Neuronal stem cell (in vitro differentiated cells): Measurements from ENCODE around the gene PHACTR3.

Source experiments
- DNase-seq: peaks from one replicate; pipeline ENCODE4 v3.0.0-alpha.2; 2013; ENCODE audit warnings: low spot score
- H2AFZ ChIP-seq: one replicate; pipeline ENCODE4 v1.6.1; 2013; ENCODE audit warnings: mild to moderate bottlenecking, low read length, inconsistent platforms
- H2AK5ac ChIP-seq: 2 replicates; pipeline ENCODE4 v1.6.1; 2013; ENCODE audit warnings: low read depth, mild to moderate bottlenecking, inconsistent platforms, low read length, moderate library complexity, mixed read lengths
- H2BK120ac ChIP-seq: 2 replicates; pipeline ENCODE4 v1.6.1; 2013; ENCODE audit warnings: low read depth, mild to moderate bottlenecking, inconsistent platforms, low read length, moderate library complexity, mixed read lengths
- H2BK12ac ChIP-seq: one replicate; pipeline ENCODE4 v1.6.1; 2013; ENCODE audit warnings: low read length, inconsistent platforms
- H2BK15ac ChIP-seq: 2 replicates; pipeline ENCODE4 v1.6.1; 2013; ENCODE audit warnings: mild to moderate bottlenecking, low read length, inconsistent platforms, mixed read lengths
- H2BK5ac ChIP-seq: one replicate; pipeline ENCODE4 v1.6.1; 2013; ENCODE audit warnings: inconsistent platforms, mild to moderate bottlenecking, low read length, moderate library complexity
- H3K14ac ChIP-seq: one replicate; pipeline ENCODE4 v1.6.1; 2013; ENCODE audit warnings: low read length, inconsistent platforms
- H3K18ac ChIP-seq: 2 replicates; pipeline ENCODE4 v1.6.1; 2013; ENCODE audit warnings: low read length, inconsistent platforms
- H3K23ac ChIP-seq: 2 replicates; pipeline ENCODE4 v1.6.1; 2013; ENCODE audit warnings: low read depth, mild to moderate bottlenecking, mixed read lengths, low read length, inconsistent platforms; ENCODE audit not compliant: poor library complexity
- H3K27ac ChIP-seq: replicated peaks from 3 replicates; pipeline ENCODE4 v1.5.1; 2013; ENCODE audit warnings: low read length, inconsistent platforms
- H3K27me3 ChIP-seq, 3 experiments: 2 replicates each; pipeline ENCODE4 v1.6.1; 2013; ENCODE audit warnings: low read length in 3 of 3, mild to moderate bottlenecking in 2 of 3, inconsistent platforms in 1 of 3, low read depth in 1 of 3, mixed read lengths in 1 of 3, moderate library complexity in 1 of 3; ENCODE audit not compliant: control insufficient read depth in 3 of 3, insufficient read depth in 3 of 3
- H3K36me3 ChIP-seq, 2 donors: replicated peaks in 1 of 2; 2 replicates each; pipeline ENCODE4 v1.6.1; 2013; ENCODE audit warnings: low read length in 2 of 2; ENCODE audit not compliant: control insufficient read depth in 2 of 2, insufficient read depth in 2 of 2
- H3K4ac ChIP-seq: 2 replicates; pipeline ENCODE4 v1.6.1; 2013; ENCODE audit warnings: inconsistent platforms, mild to moderate bottlenecking, low read length, moderate library complexity
- H3K4me1 ChIP-seq, 2 donors: 1 replicate in 1 of 2; 2 replicates in 1 of 2; pipeline ENCODE4 v1.6.1; 2013; ENCODE audit warnings: low read length in 2 of 2, low read depth in 1 of 2; ENCODE audit not compliant: control insufficient read depth in 2 of 2, insufficient read depth in 1 of 2
- H3K4me2 ChIP-seq: one replicate; pipeline ENCODE4 v1.6.1; 2013; ENCODE audit warnings: mild to moderate bottlenecking, low read length, inconsistent platforms; ENCODE audit not compliant: insufficient read depth, poor library complexity, severe bottlenecking
- H3K4me3 ChIP-seq, 2 donors: 2 replicates each; pipeline ENCODE4 v1.5.1; 2013; ENCODE audit warnings: low read length in 2 of 2, mild to moderate bottlenecking in 2 of 2, inconsistent platforms in 1 of 2, moderate library complexity in 1 of 2
- H3K79me1 ChIP-seq: one replicate; pipeline ENCODE4 v1.6.1; 2013; ENCODE audit warnings: low read depth, mild to moderate bottlenecking, inconsistent platforms, low read length, moderate library complexity
- H3K9ac ChIP-seq: one replicate; pipeline ENCODE4 v1.6.1; 2013; ENCODE audit warnings: mild to moderate bottlenecking, low read depth, low read length, inconsistent platforms; ENCODE audit not compliant: poor library complexity
- H3K9me3 ChIP-seq, 2 donors: replicated peaks in 1 of 2; 2 replicates each; pipeline versions ENCODE3 to v1.6.1; 2013; ENCODE audit warnings: low read length in 2 of 2, mild to moderate bottlenecking in 2 of 2, inconsistent platforms in 1 of 2, low read depth in 1 of 2, mixed read lengths in 1 of 2, moderate library complexity in 1 of 2; ENCODE audit not compliant: control insufficient read depth in 2 of 2, insufficient read depth in 1 of 2
- H4K8ac ChIP-seq: one replicate; pipeline ENCODE4 v1.6.1; 2013; ENCODE audit warnings: low read depth, mild to moderate bottlenecking, inconsistent platforms, low read length, moderate library complexity
- H4K91ac ChIP-seq: one replicate; pipeline ENCODE4 v1.6.1; 2013; ENCODE audit warnings: low read length, low read depth, mild to moderate bottlenecking, inconsistent platforms; ENCODE audit not compliant: poor library complexity
- WGBS, 2 donors: extraction: QIAGEN DNeasy Blood & Tissue Kit; methylation state at CpG; one replicate each; pipeline ENCODE4 v1.1.7; 2013; ENCODE audit warnings: missing lambda C conversion rate in 2 of 2, mixed read lengths in 1 of 2; ENCODE audit not compliant: insufficient read length in 2 of 2, insufficient replicate concordance in 1 of 2; ENCODE audit errors: extremely low coverage in 2 of 2; 5-methylcytosine and 5-hydroxymethylcytosine counted together

The PHACTR3 gene

GRCh38 chr20:59608871-59609270, 4.5 kb downstream of the PHACTR3 start:
- WGBS, 2 donors, result no CpG with 5 or more reads among the region's 5 CpGs
- Histone ChIP-seq H4K8ac (no peak overlapping the region), H3K23ac (peak overlapping the region; percentile 39), H2BK5ac (peak overlapping the region; percentile 72), H3K14ac (no peak overlapping the region), H3K36me3 (peaks cover 0 to 1% of the 10 kb centered on the region in 2 donors), H3K9me3 (peaks cover 0 to 2% of the 10 kb centered on the region in 2 donors), H3K27ac (no peak overlapping the region), H2AK5ac (no peak overlapping the region), H2AFZ (no peak overlapping the region), H3K18ac (no peak overlapping the region), H2BK120ac (no peak overlapping the region), H3K27me3 (peaks cover 4 to 40% (median 38%) of the 10 kb centered on the region in 3 experiments), H3K4me1 (peaks cover 0 to 3% of the 10 kb centered on the region in 2 donors), H3K79me1 (no peaks in the 10 kb centered on the region), H3K9ac (no peak overlapping the region), H2BK15ac (no peak overlapping the region), H3K4me3 (peak overlapping the region in 1 of 2 donors; percentile 28), H3K4me2 (no peak overlapping the region), H2BK12ac (no peak overlapping the region), H3K4ac (no peak overlapping the region), H4K91ac (no peak overlapping the region)
- DNase-seq, result no peak

GRCh38 chr20:59611286-59611685, 6.9 kb downstream of the PHACTR3 start:
- Histone ChIP-seq H2BK12ac (no peak overlapping the region), H2BK15ac (no peak overlapping the region), H2AFZ (no peak overlapping the region), H3K27ac (no peak overlapping the region), H3K23ac (no peak overlapping the region), H3K4me3 (no peak overlapping the region), H3K9ac (peak overlapping the region; percentile 7), H3K79me1 (no peaks in the 10 kb centered on the region), H3K4ac (no peak overlapping the region), H3K36me3 (peaks cover 0 to 1% of the 10 kb centered on the region in 2 donors), H3K4me2 (no peak overlapping the region), H3K27me3 (peaks cover 0 to 24% (median 20%) of the 10 kb centered on the region in 3 experiments), H4K8ac (no peak overlapping the region), H3K4me1 (no peaks in the 10 kb centered on the region), H3K14ac (no peak overlapping the region), H2BK120ac (no peak overlapping the region), H3K18ac (peak overlapping the region; percentile 11), H4K91ac (peak overlapping the region; percentile 45), H3K9me3 (peaks cover 0 to 5% of the 10 kb centered on the region in 2 donors), H2BK5ac (no peak overlapping the region), H2AK5ac (no peak overlapping the region)
- no CpG with 5 or more reads among the region's 4 CpGs for WGBS, 2 donors
- DNase-seq, result no peak

- Histone ChIP-seq H3K27me3 (peaks cover 0 to 4% (median 3%) of the 10 kb centered on the region in 3 experiments), H3K27ac (no peak overlapping the region), H4K91ac (no peak overlapping the region), H2AK5ac (no peak overlapping the region), H3K18ac (no peak overlapping the region), H3K4ac (no peak overlapping the region), H3K36me3 (peaks cover 0 to 1% of the 10 kb centered on the region in 2 donors), H2AFZ (no peak overlapping the region), H4K8ac (no peak overlapping the region), H3K79me1 (no peaks in the 10 kb centered on the region), H3K9me3 (peaks cover 0 to 5% of the 10 kb centered on the region in 2 donors), H3K4me2 (no peak overlapping the region), H3K23ac (no peak overlapping the region), H2BK120ac (no peak overlapping the region), H2BK5ac (no peak overlapping the region), H2BK12ac (no peak overlapping the region), H3K4me1 (no peaks in the 10 kb centered on the region), H3K14ac (no peak overlapping the region), H2BK15ac (no peak overlapping the region), H3K4me3 (no peak overlapping the region), H3K9ac (no peak overlapping the region)
- no CpG with 5 or more reads among the region's 5 CpGs for WGBS, 2 donors
- DNase-seq, result no peak
Measured at GRCh38 chr20:59613861-59614260, 9.5 kb downstream of the PHACTR3 start.

- H4K8ac ChIP-seq, result no peak overlapping the region
- no peak overlapping the region for H2BK120ac ChIP-seq
- no peak overlapping the region for H3K18ac ChIP-seq
- no peak overlapping the region for H3K4me2 ChIP-seq
- H3K14ac ChIP-seq, result no peak overlapping the region
- peaks cover 0 to 5% of the 10 kb centered on the region in 2 donors for H3K9me3 ChIP-seq
- no peak overlapping the region for H3K4ac ChIP-seq
- no peak overlapping the region for H3K23ac ChIP-seq
- no peak overlapping the region for H2AFZ ChIP-seq
- no peak overlapping the region for H2BK15ac ChIP-seq
- no peaks in the 10 kb centered on the region for H3K79me1 ChIP-seq
- DNase-seq, result no peak
- no peak overlapping the region for H3K27ac ChIP-seq
- no peak overlapping the region for H4K91ac ChIP-seq
- H2AK5ac ChIP-seq, result no peak overlapping the region
- WGBS, 2 donors, result no CpG with 5 or more reads among the region's 7 CpGs
- H3K4me3 ChIP-seq, result no peak overlapping the region
- no peaks in the 10 kb centered on the region for H3K4me1 ChIP-seq
- no peak overlapping the region for H3K9ac ChIP-seq
- H2BK12ac ChIP-seq, result no peak overlapping the region
- peaks cover 0 to 1% of the 10 kb centered on the region in 2 donors for H3K36me3 ChIP-seq
- peaks cover 0 to 4% (median 3%) of the 10 kb centered on the region in 3 experiments for H3K27me3 ChIP-seq
- no peak overlapping the region for H2BK5ac ChIP-seq
Measured at GRCh38 chr20:59614714-59615113, 10.4 kb downstream of the PHACTR3 start.
